GM19025 (cell line): ENCODE measurements around the gene MATN3.
A peak's percentile ranks its signal among the peaks of the same experiment; 100 is the strongest.

Experiments used
- ATAC-seq: cut with Tn5 transposase; IDR thresholded peaks from one replicate; pipeline ENCODE4 v1.9.1; 2021; ENCODE audit warnings: mild to moderate bottlenecking, low read depth, moderate library complexity; ENCODE audit not compliant: unreplicated experiment

The MATN3 gene

DNA sequence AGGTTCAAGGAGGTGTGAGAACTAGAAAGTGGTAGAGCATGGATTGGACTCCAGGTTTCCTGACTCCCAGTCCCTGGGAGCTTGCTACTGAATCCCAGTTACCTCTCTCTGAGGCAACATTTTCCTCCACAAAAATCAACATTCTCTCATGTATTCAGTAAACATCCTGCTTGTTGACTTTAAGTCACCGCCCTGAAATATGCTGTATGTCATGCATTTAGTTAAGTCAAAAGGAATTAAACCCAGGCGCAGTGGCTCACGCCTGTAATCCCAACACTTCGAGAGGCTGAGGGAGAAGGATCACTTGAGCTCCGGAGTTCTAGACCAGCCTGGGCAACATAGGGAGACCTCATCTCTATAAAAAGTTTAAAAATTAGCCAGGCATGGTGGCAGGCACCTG is 3.8 kb downstream of the MATN3 start:
- no peak for ATAC-seq

DNA sequence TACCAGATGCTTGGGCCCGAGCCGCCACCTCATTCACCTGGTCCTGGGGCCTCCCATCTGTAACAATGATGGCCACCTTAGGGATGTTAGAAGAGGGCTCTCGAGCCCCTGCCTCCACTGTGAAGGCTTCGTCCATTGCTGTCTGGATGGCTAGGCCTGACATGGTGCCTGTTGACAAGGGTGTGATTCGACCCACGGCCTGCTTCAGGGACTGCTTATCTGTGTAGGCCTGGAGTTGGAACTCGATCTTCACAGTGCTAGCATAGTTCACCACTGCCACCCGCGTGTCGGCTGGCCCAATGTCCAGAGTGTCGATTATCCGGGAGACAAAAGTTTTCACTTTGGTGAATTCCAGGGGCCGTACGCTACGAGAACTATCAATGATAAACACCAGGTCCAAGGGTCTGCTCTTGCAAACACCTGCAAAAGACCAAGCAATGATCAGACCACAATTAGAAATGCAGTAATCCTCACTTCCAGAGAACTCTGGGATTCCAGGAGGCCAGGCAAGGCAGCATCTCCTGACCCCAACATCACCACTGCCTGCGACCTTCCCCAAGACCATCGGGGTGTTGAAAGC is 6.5 kb downstream of the MATN3 start:
- ATAC-seq: no peak

DNA sequence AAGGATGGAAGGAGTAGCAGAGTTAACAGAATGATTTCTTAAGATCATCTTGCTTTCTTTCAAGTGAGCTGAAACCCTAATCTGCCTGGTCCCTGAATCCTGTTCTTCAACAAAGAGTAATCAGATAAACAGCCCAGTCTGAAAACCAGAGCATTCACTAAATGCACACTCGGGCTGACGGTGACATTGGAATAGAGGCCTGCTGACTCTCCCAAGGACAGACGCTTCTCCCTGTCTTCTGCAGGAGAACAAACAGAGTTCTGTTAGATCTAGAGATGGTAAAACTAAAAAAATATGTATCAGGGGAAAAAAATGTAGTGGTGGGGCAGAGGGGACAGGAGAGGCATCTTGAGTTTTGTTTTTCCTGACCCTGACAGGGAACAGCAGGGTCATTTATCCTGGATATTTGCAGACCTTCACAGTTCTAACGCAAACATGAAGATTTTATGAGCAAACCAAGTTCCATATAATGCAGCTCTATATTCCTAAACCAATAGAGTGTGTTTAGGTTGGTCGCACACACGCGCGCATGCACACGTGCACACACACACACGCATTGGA is 7.3 kb downstream of the MATN3 start:
- no peak for ATAC-seq

DNA sequence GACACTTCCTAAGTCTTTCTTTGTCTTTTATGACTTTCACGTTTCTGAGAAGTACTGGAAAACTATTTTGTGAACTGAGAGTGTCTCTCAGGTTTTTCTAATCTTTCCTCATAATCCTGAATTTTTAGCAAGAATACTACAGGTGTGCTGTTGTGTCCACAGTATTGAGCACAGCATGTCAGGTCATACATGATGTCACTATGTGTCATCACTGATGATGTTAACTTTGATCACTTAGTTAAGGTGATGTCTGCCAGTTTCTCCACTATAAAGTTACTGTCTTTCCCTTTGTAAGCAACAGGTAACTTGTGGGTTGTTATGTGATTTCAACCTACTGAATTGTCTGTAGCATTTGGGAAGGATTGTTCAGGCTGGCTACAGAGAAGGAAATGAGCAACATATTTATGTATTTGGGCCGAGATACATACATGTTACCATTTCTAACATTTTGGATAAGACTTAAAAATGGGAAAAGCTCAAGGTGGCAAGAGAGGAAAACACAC is 11.1 kb downstream of the MATN3 start:
- no peak for ATAC-seq

DNA sequence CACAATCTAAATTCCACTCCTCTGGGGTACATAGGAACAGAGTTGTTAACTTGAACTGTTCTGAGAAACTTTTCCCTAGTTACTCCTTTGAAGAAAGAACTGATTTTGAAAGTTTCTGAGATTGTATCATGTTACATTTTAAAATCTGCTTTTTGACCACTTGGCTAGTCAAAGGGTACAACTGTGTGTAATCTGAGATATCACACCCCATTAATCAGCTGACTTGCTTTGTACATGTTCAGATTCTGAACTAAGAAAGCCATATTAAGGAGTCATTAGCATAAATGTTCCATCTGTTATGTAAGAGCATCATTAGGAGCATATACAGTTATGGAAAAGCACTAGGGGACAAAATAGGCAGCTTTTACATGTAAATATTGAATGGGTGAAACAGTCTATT is 18.7 kb downstream of the MATN3 start:
- ATAC-seq: no peak

DNA sequence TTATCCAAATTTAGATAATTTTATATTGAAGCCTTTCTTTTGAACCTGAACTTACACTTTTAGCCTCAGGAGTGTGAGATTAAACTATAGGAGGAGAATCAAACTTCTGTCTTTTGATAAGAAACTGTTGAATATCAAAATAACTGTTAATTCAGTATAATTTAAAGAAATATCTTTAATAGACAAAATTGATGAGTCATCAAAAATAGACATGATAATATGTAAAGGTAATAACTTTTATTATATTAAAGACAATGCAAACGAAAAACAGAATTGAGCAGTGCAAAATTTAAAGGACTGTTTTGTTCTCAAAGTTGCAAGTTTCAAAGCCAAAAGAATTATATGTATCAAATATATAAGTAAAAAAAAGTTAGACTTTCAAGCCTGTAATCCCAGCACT is 20.6 kb downstream of the MATN3 start:
- ATAC-seq: no peak

DNA sequence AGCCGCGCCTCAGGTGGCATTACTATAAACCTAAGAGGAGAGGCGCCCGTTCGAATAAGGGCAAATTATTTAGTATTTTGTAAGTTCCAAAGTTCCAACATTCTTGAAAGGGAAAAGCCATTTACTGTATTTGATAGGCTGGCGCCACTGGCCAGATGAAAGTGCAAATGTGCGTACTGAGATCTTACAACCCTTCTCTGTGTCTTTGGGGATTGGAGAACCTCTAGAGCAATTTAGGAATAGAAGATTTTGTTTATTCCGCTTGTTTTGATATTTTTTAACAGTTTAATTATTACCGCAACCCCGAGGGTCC is 22.1 kb downstream of the MATN3 start:
- ATAC-seq: no peak

DNA sequence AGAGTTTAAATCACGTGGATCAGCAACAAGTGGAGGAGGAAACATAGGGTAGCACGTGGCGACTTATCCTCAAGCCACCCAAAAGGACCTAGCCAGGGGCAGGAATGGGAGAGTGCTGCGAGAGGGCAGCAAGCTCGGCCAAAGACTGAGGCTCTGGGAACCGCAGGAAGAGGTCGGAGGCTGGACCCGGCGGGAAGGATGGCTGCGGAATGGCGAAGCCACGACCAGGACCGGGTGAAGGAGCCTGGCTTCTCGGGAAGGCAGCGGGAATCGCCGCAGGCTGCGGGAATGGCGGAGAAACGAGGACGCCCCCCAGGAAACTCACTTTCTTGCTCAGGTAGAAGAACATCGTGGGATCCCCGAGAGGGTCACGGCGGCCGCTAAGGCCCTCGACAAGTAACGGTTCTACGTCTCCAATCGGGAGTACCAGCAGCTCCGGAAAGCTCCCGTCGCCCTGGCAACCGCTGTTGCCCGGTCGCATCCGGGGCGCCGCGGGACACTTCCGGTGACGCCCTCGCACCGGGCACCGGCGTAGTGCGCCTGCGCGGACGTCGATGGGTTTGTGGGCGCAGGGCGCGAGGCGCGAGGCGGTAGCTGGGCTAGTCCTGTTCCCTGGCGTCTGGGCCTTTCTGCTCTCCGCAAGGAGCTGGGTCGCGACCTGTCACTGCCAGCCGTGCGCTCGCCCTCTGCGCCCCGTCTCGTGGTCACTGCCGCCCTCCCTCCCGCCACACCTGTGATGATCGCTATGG is 22.6 kb downstream of the MATN3 start, which contains the start of gene WDR35:
TSS of gene WDR35 (minus strand) at position 439 of the 749 bp plus-strand sequence. CDS start at position 349, 90 bp downstream.
- peak; percentile 92 for ATAC-seq

DNA sequence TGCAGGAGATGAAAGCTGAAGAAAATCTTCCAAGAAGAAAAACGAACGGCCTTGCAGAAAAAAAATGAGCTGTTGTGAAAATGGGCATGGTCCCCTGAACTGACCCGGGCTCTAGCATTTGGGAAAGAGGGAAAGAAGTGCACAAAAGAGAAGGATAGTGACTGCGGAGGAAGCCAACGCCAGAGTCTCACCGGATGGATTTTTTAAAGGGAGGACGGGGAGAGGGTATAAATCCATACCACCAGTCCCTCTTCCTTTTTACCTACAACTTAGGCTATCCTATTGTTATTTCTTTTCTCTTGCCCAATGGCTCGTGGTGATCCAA is 23.2 kb downstream of the MATN3 start:
- no peak for ATAC-seq

DNA sequence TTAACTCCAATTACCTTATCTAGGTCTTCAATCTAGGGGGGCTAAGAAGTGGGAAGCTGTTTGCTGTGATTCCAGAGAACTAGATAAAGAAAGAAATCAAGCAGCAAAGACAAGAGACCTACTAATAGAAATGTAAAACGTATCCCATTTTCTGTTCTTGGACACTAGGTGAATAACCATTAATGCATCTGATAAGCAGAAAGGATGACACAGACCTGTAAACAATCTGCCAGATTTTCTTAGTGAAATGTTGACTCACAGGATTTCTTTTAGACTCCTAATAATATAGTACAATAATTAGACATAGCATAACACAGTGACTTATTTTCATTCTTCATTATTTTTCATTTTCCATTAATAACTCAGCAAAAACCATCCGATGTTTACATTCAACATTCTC is 23.9 kb downstream of the MATN3 start:
- no peak for ATAC-seq

DNA sequence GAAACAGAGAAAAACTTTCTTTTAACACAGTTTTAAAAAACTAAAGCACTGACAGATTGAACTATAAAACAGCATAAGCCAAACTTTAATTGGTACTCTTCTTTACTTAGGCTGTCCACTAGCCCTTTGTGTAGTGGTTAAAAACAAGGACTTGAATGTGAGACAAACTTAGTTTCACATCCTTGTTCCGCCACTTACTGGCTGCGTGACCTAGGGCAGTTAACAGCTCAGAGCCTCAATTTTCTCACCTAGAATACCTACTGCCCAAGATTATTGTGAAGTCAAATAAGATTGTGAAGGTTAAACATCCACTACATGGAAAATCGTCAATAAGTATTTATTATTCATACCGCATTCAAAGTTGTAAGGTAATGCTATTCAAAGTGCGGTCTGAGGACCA is 24.5 kb downstream of the MATN3 start:
- ATAC-seq: peak; percentile 52

DNA sequence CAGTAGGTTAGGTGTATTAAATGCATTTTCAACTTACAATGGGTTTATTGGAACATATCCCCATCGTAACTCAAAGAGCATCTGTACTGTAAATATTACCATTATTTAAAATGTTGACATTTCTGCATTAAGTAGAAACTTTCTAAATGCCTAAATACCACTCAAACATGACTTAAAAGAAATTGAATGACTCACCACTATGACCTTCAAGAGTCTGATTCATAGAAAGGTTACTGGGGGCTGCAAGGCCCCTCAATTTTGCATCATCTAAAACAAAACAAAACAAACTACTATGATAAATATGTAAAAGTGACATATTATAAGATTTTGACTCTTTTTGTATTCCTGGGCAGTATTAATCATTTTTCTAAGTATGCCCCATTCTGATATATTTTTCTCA is 30.2 kb downstream of the MATN3 start:
- no peak for ATAC-seq

DNA sequence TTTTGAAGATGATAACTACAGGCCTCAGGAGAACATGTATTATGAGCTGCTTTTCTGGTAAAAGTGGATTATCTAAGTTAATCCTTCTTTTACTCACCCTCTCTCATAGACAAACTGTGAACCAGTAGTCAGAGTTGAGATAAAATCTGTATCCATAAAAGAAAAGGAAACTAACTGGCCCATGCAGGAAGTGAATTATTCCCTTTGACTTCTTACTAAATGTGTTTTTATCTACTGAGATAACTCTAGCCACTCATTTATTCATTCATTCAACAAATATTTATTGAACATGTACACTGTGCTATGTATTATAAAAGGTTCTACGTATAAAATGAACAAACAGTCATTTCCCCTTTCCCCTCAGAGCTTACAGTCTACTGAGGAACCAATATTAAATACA is 32.5 kb downstream of the MATN3 start:
- ATAC-seq: no peak

DNA sequence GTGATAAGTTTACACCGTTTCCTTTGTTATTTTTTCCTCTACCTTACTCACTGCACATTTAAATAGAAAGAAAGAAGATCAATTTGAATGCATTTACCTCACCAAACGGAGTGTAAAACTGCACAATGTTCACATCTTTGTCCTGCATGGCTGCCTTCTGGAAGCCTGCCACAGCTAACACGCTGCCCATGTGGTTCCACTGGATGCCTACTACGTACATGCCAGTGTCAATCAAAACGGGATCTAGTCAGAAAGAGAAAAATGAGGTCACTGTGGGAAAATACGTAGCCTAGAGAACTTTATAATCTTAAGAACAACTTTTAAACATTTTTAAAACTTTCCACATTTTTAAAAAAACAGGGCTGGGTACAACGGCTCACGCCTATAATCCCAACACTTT is 39.0 kb downstream of the MATN3 start:
- ATAC-seq: no peak

DNA sequence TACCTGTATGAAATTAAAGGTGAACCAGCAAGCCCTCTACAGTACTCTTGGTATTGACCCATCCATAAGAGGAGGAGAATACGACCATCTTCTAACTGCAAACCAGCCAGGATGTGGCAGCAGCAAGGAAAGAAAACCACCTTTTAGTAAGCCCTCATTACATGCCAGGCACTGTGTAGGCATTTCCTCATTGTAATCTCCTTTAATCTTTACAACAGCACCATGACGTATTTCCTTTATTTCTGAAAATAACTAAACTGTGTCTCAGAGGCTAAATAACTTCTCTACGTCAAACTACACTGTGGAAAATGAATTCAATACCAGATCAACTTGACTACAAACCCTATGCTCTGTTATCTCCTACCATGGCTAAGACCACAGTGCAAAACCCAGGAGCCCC is 40.8 kb downstream of the MATN3 start:
- no peak for ATAC-seq

DNA sequence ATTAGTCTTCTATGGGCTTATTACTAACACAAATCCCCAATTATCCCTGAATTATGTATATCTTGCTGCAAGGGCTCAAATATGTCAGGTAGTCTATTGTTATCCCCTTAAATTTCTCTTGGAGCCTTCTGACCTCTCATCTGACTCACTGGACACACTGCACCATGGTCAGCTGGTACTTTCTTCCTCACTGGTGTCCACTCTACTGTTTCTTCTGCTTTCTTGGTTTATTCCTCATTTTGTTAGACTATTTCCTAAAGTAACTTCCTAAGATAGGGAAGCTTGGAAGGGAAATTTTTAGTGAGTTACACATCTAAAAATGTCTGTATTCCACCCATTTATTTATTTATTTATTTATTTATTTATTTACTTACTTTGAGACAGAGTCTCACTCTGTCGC is 49.1 kb downstream of the MATN3 start:
- no peak for ATAC-seq

DNA sequence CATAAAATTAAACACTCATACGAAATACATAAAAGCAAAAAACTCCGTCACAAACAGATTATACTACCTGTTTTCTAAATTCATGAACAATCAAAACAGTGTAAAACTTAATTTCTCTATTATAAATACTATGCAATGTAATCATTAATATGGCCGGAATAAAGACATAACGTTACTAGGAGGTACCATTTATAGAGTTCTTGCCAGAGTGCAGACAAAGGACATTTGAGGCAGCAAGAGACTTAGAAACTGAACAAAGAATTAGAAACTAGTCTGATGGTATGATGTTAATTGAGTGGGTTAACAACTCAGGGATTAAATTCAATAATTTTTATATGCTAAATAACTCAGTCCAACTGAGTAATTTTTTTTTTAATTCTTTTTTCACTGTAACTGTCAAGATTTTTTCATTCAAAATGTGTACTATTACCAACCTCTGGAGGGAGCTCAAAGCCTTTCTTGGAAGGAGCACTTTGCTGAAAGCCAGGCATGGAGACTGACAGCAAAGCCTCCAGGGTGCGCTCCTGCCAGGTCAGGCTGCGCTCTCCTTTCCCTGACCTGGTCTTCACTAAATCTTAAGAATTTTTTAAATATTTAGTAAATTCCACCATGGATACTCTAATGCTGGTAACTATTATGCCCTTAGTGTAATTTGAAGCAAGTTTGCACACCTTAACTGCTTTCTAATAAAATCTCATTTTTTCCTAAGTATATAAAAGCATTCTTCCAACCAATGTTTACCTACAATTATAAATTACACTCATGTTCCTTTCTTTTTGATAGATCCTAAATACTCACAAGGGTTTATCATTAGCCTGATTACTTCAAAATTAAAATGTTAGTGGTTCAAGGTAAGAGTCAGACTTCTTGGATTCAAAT is 56.7 kb downstream of the MATN3 start:
- peak; percentile 88 for ATAC-seq

DNA sequence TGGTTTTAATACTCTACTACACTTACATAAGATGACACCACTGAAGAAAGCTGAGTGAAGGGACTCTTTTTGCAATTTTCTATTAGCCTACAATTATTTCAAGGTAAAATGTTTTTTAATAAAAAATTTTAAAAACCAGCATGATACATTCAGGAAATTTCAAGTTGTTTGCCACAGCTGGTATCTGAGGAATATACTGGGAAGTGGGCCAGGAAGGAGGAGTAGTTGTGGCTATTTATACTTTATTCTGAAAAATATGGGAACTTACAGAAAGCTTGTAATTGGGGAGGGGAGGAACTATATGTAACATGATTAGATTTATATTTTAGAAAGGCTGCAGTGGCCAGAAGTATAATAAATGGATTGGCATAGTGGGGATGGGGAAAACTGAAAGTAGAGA is 63.4 kb downstream of the MATN3 start:
- ATAC-seq: no peak

DNA sequence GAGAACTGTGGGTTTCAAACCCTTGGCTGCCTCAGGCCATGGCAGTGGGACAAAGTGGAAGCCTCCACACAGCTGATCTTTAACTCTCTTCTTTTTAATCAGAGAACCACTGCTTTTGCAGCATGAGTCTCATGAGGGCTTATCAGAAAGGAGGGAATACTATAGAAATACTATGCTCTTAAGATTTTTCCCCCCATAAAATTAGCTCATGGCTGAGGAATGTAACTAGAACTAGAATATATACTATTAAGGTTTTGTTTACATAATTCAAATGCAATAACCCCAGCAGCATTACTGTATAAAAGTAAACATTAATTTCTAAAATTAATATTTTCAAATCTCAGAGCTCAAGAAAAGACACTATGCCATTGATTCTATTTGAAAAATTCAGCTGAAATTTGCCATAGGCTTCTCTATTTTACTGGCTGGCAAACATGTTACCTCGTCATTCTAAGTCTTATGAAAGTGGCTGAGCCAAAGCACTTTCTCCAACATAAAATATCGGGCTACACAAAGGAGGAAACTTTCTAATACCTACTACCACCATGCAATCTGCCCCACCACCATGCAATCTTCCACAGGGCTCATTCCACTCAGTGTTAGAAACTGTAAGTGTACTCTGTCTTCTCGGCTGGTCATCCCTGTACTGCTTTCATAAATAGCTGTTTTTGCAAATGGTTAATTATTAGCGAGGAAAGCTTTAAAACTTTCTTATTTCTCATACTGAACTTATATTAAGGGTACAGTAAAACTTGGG is 65.1 kb downstream of the MATN3 start:
- no peak for ATAC-seq

DNA sequence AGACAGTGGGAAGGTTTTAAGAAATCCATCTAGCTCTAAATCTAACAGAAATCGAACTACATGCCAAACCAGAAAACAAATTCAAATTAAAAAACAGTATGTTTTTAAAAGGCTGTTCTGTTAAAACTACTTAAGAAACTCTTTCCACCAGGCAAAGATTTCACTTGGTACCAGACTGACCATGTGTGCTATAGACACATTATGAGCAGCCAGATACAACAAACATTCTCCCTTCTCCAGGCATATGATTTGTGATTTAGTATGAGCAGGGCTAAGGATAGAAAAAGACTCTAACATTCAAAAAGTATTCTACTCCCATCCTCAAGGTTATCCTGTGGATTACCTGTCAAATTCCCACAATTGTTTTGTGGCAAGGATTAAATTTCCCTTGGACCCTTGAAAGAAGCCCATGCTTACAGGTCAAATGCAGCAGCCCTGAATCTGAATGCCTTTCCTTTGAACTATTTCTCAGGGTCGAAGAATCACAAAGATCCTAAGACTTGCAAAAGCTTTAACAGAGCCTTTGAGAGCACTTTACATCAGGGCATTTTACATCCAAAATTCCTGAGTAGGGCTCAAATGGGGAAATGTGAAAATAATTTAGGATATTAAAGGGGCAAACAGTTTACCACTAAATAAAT is 68.1 kb downstream of the MATN3 start:
- ATAC-seq: no peak
